ENCODE measurements around the gene SERPINB10. TPM values are rescaled to one million over a fixed set of nuclear protein-coding genes. Genes with fewer than 3 reads are reported as not detected.

The SERPINB10 gene
- polyA plus RNA-seq, 2 of the 4 experiments (the other 2 are of a cell fraction): not detected

DNA sequence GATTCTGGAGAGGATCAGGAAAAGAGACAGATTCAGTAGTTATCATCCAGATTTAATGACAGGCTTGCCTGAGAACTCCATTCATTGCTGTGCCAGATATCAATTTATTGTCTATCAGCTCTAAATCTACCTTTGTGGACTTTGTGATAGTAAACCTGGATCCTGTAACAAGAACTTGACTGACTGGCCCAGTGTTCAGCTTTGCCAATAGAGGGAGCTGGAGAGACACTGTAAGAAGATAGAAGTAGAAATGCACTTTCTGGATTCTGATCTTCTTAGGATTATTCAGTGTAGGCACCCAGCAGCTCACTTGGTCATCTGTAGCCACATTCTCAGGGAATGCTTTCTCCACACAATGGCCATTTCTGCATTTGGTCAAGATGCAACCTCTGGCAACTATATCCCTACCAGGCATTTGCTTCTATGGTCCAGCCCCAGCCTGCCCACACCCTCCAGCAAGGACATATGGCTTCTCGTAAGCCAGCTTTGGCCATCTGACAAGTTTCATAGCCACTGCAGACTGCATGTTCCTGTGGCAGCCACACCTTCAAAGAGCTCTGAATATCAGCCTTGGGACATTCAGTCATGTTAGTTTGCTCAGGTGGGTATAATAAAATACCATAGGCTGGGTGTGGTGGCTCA, 56.0 kb downstream of the SERPINB10 start:
- H3K27ac ChIP-seq: no peak overlapping the region
- DNase-seq (ENCODE audit: low read depth in 1 of 2, low spot score in 1 of 2): peak in 1 of 2 experiments; percentile 57
- TF ChIP-seq, protein P1, sequence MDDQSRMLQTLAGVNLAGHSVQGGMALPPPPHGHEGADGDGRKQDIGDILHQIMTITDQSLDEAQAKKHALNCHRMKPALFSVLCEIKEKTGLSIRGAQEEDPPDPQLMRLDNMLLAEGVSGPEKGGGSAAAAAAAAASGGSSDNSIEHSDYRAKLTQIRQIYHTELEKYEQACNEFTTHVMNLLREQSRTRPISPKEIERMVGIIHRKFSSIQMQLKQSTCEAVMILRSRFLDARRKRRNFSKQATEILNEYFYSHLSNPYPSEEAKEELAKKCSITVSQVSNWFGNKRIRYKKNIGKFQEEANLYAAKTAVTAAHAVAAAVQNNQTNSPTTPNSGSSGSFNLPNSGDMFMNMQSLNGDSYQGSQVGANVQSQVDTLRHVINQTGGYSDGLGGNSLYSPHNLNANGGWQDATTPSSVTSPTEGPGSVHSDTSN (IDR thresholded peaks at IDR 0.05): no peak
- TF ChIP-seq, protein P2, sequence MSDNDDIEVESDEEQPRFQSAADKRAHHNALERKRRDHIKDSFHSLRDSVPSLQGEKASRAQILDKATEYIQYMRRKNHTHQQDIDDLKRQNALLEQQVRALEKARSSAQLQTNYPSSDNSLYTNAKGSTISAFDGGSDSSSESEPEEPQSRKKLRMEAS (IDR thresholded peaks at IDR 0.05): no peak
- TF ChIP-seq RAD21 (conservative IDR thresholded peaks at IDR 0.05 in 1 of 2, IDR thresholded peaks at IDR 0.05 in 1 of 2) (peak; percentile 49; a peak in 3 of 5 replicates), CBX8 (IDR thresholded peaks at IDR 0.05) (no peak), SMC3 (IDR thresholded peaks at IDR 0.05) (no peak), ZSCAN20 (CRISPR knock-in tag; IDR thresholded peaks at IDR 0.05) (no peak), TP53 (CRISPR knock-in tag; IDR thresholded peaks at IDR 0.05) (no peak), BHLHE40 (IDR thresholded peaks at IDR 0.05; ENCODE audit: low read depth, low read length) (no peak), CHD4 (IDR thresholded peaks at IDR 0.05; ENCODE audit: borderline replicate concordance) (no peak), NPAS2 (CRISPR knock-in tag; IDR thresholded peaks at IDR 0.05; ENCODE audit: borderline replicate concordance) (no peak), RCOR1 (IDR thresholded peaks at IDR 0.05; ENCODE audit: low read depth, low read length) (no peak), ZFP36 (IDR thresholded peaks at IDR 0.05; ENCODE audit: borderline replicate concordance, partially characterized antibody) (no peak), NFE2L2 (conservative IDR thresholded peaks at IDR 0.05; ENCODE audit: low read length) (no peak), JUNB (IDR thresholded peaks at IDR 0.05) (no peak)
- TF ChIP-seq, protein P3, sequence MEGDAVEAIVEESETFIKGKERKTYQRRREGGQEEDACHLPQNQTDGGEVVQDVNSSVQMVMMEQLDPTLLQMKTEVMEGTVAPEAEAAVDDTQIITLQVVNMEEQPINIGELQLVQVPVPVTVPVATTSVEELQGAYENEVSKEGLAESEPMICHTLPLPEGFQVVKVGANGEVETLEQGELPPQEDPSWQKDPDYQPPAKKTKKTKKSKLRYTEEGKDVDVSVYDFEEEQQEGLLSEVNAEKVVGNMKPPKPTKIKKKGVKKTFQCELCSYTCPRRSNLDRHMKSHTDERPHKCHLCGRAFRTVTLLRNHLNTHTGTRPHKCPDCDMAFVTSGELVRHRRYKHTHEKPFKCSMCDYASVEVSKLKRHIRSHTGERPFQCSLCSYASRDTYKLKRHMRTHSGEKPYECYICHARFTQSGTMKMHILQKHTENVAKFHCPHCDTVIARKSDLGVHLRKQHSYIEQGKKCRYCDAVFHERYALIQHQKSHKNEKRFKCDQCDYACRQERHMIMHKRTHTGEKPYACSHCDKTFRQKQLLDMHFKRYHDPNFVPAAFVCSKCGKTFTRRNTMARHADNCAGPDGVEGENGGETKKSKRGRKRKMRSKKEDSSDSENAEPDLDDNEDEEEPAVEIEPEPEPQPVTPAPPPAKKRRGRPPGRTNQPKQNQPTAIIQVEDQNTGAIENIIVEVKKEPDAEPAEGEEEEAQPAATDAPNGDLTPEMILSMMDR (IDR thresholded peaks at IDR 0.05): peak; percentile 60
- TF ChIP-seq, protein P4, sequence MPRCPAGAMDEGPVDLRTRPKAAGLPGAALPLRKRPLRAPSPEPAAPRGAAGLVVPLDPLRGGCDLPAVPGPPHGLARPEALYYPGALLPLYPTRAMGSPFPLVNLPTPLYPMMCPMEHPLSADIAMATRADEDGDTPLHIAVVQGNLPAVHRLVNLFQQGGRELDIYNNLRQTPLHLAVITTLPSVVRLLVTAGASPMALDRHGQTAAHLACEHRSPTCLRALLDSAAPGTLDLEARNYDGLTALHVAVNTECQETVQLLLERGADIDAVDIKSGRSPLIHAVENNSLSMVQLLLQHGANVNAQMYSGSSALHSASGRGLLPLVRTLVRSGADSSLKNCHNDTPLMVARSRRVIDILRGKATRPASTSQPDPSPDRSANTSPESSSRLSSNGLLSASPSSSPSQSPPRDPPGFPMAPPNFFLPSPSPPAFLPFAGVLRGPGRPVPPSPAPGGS (IDR thresholded peaks at IDR 0.05): no peak
- TF ChIP-seq, protein P5, sequence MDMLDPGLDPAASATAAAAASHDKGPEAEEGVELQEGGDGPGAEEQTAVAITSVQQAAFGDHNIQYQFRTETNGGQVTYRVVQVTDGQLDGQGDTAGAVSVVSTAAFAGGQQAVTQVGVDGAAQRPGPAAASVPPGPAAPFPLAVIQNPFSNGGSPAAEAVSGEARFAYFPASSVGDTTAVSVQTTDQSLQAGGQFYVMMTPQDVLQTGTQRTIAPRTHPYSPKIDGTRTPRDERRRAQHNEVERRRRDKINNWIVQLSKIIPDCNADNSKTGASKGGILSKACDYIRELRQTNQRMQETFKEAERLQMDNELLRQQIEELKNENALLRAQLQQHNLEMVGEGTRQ (IDR thresholded peaks at IDR 0.05): no peak
- ChIA-PET CTCF (interaction anchor here (0.6 to 3.0 kb wide), 13 partner anchors 9 to 76 kb away, joined by 3 to 22 read pairs (median 4); partner anchors contain the start of gene SERPINB2), POLR2A (no interaction called here)
- H3K4me2 ChIP-seq: no peak overlapping the region
- no peak for FAIRE-seq
- no peak overlapping the region for H3K4me3 ChIP-seq
- peak; percentile 73 to 84; a peak in 5 of 6 replicates for ATAC-seq
- 75% methylated on average over 1 of the region's 1 CpG for WGBS (ENCODE audit: missing lambda C conversion rate)
- H3K9me3 ChIP-seq: no peaks in the 10 kb centered on the region
- no peaks in the 10 kb centered on the region; the same call in 2 of the 3 replicates for H3K4me1 ChIP-seq

DNA sequence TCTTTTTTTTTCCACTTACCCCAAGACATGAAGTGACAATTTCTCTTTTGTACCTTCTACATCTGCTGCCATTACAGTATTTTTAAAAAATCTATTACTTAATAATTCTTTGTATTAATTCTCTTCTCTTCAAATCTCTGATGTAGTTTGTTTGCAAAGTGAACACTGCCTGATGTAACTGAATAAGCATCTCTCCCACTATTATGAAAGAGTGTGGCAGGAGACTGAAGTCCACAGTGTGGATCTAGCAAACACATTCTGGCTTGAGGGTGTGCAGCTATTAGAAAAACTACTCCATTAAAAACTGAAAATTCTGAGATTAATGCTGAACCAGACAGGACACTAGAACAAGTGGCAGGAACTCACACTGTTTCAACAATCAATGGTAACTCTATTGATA, 57.1 kb downstream of the SERPINB10 start:
- H3K27ac ChIP-seq: no peak overlapping the region
- POLR2A ChIA-PET: no interaction called here
- peaks cover 6% of the 10 kb centered on the region; the same call in 1 of the 3 replicates for H3K4me1 ChIP-seq
- CTCF ChIA-PET: interaction anchor here (0.7 kb wide), 1 partner anchor 29 kb away, joined by 3 read pairs; no protein-coding TSS in a partner anchor
- TF ChIP-seq RCOR1 (IDR thresholded peaks at IDR 0.05; ENCODE audit: low read depth, low read length): no peak
- no peaks in the 10 kb centered on the region for H3K9me3 ChIP-seq
- no peak overlapping the region for H3K4me2 ChIP-seq
- ATAC-seq: no peak
- DNase-seq (ENCODE audit: low read depth in 1 of 2, low spot score in 1 of 2): no peak
- no peak for FAIRE-seq
- H3K4me3 ChIP-seq: no peak overlapping the region
